Cerebellar nuclear complex (tissue), 1 donor: ENCODE results near the gene PRAMEF20.
"Not testable (repeated sequence)": the region's sequence is repeated elsewhere in the genome, so short reads cannot be mapped to it uniquely, and the experiment has no call there.

Experiments used
- DNase-seq, 2 experiments: peaks; one replicate each; lab custom pipeline; 2025; lab: John Stamatoyannopoulos, UW

The PRAMEF20 gene

DNA sequence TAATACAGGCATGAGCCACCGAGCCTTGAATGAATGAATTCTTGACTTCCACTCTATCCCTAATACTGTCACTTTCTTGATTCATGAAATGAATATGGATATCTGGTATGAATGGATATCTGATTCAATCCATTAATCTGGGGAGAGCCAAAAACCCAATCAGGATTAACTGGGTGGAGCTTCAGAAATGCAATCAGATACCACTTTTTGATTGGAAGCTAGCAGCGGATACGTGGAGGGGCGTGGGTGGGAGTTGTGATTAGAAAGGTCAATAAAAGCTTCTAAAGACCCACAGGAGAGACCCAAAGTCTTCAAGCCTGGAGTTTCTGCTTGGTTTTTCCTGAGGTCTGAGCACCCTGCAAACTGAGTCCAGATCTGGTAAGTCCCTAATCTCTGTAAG is at the start of gene PRAMEF20:
PRAMEF20 (plus strand) TSS at position 301 of the 400 bp plus-strand sequence. CDS start 5,905 bp downstream, outside the sequence.
- not testable (repeated sequence) for DNase-seq

DNA sequence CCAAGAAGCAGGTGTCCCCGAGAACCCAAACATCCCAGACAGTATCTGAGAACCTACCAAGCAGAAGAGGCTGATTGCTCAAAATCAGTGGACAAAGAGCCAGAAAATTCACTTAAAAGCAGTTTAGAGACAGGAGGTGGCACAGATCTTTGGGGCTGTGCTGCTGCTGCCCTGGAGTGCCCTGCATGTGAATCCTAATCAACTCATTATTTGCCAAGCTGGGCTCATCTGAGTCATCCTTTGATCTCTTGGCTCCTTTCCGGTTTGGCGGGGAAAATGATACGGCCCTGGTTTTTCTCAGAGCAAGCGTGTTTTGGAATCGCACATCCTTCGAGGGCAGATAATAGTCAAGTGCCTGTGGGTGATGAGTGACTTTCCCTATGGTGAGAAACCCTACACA is 47.9 kb upstream of the PRAMEF20 start:
- DNase-seq, result not testable (repeated sequence)

DNA sequence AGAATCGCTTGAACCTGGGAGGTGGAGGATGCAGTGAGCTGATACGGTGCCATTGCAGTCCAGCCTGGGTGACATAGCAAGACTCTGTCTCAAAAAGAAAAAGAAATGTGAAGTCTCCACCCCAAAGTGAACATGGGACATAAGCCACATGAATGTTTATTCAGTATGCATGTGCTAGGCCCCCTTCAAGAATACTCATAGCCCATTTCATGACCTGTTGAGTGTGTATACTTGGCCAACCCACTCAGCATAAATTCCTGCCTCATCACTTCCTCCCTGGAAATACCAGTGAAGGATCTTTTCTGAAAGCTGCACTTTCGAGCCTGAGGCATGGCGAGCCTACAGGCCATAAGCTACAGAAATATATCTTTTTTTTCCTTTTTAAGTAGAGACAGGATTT is 45.3 kb upstream of the PRAMEF20 start:
- DNase-seq, result not testable (repeated sequence)

DNA sequence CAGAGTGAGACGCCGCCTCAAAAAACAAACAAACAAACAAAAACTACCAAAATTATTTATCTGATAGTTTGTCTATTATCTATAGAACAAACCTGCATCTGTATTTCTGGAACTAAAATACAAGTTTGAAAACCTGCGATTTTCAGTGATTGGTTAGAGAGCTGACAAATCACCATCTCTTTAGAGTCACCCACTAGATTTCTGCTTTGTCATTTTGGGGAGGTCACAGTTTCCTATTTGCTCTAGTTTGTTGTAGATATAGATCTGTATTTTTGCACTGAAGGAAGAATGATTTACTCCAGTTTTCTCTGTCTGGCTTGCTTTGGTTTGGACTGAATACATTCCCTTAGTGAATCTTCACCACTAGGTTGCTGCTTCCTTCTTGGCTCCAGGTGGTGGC is 43.7 kb upstream of the PRAMEF20 start:
- DNase-seq, result not testable (repeated sequence)

DNA sequence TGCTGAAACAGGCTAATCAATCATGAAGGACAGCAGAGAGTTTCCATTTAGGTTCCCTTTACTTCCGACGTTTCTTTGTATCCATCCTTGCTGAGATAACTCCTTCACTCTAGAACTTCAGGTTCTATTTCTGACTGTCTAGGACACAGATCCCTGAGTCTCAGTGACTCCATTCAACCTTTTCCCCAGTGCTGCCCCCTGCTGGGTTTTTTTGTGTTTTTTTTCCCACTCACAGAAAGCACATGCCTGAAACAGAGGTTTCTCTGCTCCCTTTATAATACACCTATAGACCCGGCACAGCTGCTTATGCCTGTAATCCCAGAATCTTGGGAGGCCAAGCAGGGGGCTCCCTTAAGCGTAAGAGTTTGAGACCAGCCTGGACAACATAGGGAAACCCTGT is 41.7 kb upstream of the PRAMEF20 start:
- not testable (repeated sequence) for DNase-seq

DNA sequence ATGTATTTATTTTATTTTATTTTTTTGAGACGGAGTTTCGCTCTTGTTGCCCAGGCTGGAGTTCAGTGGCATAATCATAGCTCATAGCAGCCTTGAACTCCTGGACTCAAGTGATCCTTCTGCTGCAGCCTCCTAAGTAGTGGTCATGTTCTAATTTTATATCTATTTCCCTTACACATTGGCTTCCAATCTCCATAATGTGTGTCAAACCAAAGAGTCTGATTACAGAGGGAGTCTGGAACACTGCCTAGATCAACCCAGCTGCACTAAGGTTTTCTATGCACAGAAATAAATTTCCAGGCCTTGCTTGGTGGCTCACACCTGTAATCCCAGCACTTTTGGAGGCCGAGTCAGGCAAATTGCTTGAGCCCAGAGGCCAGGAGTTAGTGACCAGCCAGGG is 31.3 kb upstream of the PRAMEF20 start:
- not testable (repeated sequence) for DNase-seq

DNA sequence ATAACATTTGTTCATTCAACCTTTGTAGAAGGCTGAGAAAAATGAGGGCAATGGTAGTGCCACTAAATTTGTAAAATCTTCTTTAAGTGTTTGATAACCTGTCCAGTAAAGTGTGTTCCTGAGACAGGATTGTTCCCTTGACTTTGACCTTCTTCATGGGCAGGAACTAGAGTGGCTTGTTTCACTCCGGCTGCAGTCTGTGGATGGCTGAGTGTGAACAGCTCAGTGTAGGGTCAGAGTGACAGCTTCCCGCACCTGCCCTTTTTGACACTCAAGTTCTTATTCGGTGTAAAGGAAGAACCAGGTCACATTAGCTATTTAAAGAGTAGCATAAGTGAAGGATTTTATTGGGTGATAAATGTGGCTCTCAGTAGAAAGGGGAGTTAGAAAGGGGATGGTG is 29.9 kb upstream of the PRAMEF20 start:
- DNase-seq, result not testable (repeated sequence)

DNA sequence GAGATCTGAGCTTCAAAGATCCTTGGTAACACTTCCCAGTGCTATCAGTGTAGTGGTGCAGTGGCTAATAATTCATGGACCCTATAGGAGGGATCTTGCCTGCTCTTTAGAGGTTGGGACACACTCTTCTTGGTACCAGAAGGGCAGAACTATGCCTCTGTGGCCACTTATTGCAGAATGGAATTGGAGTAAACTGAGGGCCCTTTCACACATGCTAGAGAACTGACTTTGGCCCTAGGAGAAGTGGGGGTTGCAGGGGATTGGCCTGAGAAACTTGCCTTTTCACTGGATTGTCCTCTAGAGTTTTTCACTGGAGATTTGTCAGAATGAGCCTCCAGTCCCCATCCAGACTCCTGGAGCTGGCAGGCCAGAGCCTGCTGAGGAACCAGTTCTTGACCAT is 20.9 kb upstream of the PRAMEF20 start, which contains the start of gene PRAMEF17:
PRAMEF17 (plus strand) TSS at position 301 of the 400 bp plus-strand sequence; CDS start at position 327, 26 bp downstream.
- DNase-seq, result not testable (repeated sequence)

DNA sequence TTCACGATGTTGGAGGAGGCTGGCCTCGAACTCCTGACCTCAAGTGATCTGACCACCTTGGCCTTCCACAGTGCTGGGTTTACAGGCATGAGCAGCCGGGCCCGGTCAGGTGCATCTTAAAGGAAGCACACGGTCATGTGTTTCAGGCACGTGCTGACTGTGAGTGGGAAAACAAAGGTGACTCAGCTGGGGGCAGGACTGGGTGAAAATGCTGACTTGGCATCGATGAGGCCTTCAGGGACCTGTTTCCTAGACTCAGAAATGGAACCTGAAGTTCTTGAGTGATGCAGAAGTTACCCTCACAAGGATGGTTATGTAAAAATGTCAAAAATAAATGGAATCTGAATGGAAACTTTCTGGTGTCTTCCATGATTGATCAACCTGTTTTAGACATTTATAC is 17.2 kb upstream of the PRAMEF20 start:
- not testable (repeated sequence) for DNase-seq

DNA sequence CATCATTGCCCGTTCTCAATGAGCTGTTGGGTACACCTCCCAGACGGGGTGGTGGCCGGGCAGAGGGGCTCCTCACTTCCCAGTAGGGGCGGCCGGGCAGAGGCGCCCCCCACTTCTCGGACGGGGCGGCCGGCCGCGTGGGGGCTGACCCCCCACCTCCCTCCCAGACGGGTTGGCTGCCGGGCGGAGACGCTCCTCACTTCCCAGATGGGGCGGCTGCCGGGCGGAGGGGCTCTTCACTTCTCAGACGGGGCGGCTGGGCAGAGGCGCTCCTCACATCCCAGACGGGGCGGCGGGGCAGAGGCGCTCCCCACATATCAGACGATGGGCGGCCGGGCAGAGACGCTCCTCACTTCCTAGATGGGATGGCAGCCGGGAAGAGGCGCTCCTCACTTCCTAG is 15.5 kb upstream of the PRAMEF20 start:
- DNase-seq, result not testable (repeated sequence)

DNA sequence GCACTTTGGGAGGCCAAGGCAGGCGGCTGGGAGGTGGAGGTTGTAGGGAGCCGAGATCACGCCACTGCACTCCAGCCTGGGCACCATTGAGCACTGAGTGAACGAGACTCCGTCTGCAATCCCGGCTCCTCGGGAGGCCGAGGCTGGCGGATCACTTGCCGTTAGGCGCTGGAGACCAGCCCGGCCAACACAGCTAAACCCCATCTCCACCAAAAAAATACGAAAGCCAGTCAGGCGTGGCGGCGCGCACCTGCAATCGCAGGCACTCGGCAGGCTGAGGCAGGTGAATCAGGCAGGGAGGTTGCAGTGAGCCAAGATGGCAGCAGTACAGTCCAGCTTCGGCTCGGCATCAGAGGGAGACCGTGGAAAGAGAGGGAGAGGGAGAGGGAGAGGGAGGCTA is 14.9 kb upstream of the PRAMEF20 start:
- not testable (repeated sequence) for DNase-seq

DNA sequence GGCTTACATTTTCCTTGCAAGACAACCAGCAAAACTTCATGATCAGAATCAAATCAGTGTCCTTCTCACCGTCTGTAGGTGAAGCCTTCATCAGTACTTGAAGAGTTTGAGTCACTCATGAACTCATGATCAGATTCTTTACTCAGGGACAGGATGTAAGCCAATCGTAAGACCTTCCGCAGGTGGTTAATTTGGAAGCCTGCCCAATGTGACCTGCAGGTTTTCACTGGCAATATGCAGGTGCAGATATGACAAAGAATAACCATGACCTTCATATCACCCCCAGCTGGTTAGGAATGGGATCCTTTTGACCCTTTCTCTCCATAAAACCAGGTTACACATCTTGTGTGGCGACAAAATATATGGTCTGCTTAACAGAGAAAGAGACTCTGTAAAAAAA is 2.4 kb upstream of the PRAMEF20 start:
- DNase-seq, result no peak

DNA sequence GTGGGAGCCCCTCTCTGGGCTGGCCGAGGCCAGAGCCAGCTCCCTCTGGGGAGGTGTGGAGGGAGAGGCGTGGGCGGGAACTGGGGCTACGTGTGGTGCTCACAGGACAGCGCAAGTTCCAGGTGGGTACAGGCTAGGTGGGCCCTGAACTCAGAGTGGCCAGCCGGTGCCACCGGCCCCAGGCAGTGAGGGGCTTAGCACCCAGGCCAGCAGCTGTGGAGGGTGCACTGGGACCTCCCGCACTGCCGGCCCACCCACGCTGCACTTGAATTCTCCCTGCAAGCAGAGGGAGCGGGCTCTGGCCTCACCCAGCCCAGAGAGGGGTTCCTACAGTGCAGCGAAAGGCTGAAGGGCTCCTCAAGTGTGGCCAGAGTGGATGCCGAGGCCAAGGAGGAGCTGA is 20.2 kb downstream of the PRAMEF20 start:
- DNase-seq, result no peak

DNA sequence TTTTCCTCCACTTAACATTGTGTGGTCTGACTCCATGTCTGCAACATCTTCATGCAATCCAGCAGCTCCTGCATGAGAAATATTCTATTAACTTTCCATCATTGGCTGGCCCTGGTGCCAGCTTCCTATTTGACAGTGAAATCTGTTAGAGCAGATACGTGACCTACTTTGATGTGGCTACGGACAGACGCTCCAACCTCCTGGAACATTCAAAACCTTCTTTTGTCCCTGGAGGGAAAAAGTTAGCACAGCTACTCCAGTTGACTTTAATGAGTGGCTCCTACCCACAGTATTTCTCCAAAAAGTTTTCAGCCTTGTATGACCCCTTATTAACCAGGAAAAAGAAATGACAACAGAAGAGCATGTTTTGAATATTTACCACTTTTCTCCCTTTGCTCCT is 22.0 kb downstream of the PRAMEF20 start:
- DNase-seq, result no peak

DNA sequence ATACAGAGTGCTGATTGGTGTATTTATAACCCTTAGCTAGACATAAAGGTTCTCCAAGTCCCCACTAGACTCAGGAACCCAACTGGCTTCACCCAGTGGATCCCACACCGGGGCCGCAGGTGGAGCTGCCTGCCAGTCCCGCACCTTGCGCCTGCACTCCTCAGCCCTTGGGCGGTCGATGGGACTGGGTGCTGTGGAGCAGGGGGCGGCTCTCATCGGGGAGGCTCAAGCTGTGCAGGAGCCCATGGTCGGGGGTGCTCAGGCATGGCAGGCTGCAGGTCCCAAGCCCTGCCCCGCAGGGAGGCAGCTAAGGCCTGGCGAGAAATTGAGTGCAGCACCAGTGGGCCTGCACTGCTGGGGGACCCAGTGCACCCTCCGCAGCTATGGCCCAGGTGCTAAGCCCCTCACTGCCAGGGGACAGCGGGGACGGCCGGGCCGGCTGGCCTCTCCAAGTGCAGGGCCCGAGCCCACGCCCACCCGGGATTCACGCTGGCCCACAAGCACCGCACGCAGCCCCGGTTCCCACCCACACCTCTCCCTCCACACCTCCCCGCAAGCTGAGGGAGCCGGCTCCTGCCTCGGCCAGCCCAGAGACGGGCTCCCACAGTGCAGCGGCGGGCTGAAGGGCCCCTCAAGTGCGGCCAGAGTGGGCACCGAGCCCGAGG is 23.6 kb downstream of the PRAMEF20 start:
- not testable (repeated sequence) for DNase-seq

DNA sequence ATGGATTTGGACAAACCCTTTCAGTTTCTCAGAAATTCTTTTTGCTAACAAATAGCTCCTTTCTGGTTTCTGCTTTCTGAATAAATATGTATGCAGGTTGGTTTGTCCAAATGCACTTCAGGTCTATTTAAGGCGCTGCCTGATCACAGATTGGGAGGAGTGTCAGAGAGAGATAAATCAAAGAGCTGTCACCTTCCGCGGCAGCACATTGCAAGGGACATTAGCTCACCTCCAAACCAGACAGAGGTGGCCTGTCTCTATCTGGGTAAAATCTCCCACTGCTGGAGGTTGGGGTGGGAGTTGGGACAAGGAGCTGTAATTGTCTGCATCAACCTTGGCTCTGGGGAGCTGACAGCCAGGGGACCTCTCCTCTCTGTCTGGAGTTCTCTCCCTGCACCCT is 25.2 kb downstream of the PRAMEF20 start:
- no peak for DNase-seq

DNA sequence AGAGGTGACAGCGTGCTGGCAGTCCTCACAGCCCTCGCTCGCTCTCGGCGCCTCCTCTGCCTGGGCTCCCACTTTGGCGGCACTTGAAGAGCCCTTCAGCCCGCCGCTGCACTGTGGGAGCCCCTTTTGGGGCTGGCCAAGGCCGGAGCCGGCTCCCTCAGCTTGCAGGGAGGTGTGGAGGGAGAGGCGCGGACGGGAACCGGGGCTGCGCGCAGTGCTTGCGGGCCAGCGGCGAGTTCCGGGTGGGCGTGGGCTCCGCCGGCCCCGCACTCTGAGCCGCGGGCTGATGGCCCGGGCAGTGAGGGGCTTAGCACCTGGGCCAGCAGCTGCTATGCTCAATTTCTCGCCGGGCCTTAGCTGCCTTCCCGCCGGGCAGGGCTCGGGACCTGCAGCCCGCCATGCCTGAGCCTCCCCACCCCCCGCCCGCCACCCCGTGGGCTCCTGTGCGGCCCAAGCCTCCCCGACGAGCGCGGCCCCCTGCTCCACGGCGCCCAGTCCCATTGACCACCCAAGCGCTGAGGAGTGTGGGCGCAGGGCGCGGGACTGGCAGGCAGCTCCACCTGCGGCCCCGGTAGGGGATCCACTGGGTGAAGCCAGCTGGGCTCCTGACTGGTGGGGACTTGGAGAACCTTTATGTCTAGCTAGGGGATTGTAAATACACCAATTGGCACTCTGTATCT is 29.0 kb downstream of the PRAMEF20 start:
- not testable (repeated sequence) for DNase-seq

DNA sequence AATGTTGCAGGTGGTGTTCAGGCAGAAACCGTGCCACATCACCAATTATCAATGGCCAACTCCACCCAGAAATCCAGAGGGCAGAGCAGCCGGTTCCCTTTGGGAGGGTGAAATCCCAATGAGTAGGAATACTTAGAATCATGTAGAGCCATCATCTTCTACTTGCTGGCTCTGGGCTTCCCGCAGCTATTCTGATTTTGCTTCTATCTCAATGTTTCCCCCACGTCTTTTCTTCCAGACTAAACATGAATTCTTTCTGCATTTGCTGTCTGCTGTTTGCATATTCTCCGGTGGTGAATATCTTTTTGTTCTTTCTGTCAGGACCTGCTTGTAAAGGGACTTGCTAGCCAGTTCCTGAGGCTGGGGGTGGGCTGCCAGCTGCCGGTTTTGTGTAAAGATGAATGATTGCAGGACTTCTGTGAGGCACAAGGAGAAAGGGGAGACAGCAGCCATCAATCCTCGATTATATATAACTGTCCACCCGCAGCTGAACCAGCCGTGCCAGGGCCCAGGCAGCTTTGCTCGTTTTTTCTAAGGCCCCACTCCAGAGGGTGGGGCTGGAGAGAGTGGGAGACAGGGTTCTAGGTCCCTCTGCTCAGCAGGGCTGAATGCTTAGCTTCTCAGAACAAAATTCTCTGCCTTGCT is 33.2 kb downstream of the PRAMEF20 start:
- DNase-seq, result no peak

DNA sequence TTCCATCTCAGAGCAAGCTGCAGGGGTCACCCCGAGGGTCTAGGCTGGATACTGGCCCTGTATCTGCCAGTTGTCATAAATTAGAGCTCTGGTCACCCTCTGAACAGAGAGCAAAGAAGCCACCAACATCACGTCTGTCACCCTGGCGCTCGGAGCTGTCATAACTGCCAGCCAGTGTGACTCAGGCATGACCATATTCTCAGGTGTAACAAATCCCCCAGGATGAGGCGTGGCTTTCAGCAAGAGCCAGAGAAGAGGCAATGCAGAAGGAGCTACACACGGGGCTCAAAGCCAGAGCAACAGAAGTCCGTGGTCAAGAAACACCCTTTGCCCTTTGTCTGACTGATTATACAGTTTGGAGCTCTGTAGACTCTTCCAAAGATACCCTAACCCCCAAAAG is 40.0 kb downstream of the PRAMEF20 start:
- DNase-seq, result no peak

DNA sequence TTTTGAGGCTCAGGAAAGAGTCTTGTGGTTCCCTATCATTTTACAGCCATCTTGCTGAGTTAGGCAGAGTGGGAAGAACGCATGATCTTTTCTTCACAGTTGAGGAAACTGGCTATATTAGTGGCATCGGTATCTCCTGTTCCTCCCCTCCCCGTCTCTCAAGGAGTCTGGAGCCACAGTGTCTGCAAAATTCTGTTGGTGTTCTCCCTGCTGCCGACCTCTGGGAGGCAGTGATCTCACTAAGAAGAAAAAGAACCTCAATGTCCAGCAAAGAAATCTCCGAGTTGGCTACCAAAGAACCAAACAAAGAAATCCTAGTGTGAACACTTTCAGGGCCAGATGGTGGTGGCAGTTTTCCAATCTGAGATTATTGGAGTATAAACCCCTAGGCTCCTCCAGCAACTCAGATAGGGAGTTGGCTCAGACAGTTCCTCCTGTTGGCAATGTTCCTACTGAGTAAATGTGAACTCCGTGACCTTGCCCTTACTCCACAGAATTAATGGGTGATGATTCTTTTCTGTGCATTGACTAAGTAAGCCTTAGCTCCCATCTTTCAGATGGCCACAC is 41.2 kb downstream of the PRAMEF20 start:
- no peak for DNase-seq

DNA sequence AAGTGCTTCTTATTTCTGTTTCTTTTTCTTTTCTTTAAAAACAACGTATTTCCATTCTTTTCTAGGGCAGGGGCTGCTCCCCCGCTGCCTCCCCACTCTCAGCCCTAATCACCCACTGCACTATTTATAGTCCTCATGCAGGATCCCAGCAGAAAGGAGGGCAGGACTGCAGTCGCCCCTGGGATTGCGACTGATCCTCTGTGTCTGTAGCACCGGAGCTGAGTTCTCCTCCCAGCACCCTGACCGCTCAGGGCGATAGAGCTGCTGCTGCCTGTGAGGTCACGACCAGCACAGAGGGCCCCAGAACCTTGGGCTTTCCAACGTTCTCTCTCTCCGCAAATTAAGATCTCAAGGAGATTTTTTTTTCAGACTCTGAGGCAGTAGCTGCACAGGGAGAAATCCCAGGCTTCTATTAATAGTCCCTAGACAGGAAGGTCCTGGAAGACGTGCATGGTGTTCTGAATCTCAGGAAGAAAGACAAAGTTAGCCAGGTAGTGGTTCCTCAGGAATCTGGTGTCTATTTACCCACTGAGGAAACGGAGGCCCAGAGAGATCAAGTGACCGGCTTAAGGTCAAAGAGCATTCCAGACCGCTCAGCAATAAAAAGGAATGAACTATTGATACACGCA is 46.8 kb downstream of the PRAMEF20 start:
- DNase-seq, result no peak

DNA sequence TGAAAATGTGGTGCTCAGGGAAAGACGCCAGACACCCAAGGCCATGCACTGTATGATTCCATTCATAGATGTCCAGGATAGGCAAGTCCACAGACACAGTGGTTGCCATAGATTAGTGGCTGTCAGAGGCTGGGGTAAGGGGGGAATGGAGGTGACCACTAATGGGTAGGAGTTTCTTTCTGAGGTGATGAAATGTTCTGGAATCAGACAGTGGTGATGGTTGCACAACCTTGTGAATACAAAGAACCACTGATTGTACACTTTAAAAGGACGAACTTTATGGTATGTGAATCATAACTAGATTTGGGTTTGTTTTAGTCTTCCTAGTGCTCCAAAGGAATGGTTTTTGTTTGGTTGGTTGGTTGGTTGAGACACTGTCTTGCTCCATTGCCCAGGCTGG is 51.7 kb downstream of the PRAMEF20 start:
- no peak for DNase-seq
